HG02642 (cell line): ENCODE measurements around the gene MYO3B.

Source experiments
- ATAC-seq: cut with Tn5 transposase; IDR thresholded peaks from one replicate; pipeline ENCODE4 v1.9.1; 2021; ENCODE audit warnings: mild to moderate bottlenecking; ENCODE audit not compliant: unreplicated experiment, poor library complexity

The MYO3B gene

GRCh38 chr2:170177950-170178781 is at the start of gene MYO3B:
Gene MYO3B, plus strand, starts transcription at chr2:170178147. Its CDS starts 141 bp downstream, at chr2:170178288.
- no peak for ATAC-seq

- peak; percentile 37 for ATAC-seq
Measured at GRCh38 chr2:170139276-170139967, 38.5 kb upstream of the MYO3B start.

GRCh38 chr2:170140561-170140960 is 37.4 kb upstream of the MYO3B start:
- ATAC-seq = no peak

GRCh38 chr2:170141865-170142264 is 36.1 kb upstream of the MYO3B start:
- ATAC-seq = peak; percentile 38

GRCh38 chr2:170142502-170142901 is 35.4 kb upstream of the MYO3B start:
- ATAC-seq = peak; percentile 13

GRCh38 chr2:170143045-170143717 is 34.8 kb upstream of the MYO3B start:
- ATAC-seq = no peak

GRCh38 chr2:170144761-170145160 is 33.2 kb upstream of the MYO3B start:
- no peak for ATAC-seq

- ATAC-seq = no peak
Measured at GRCh38 chr2:170145191-170145590, 32.8 kb upstream of the MYO3B start.

- ATAC-seq = no peak
Measured at GRCh38 chr2:170145675-170146432, 32.1 kb upstream of the MYO3B start.

- no peak for ATAC-seq
Measured at GRCh38 chr2:170146784-170147183, 31.2 kb upstream of the MYO3B start.

GRCh38 chr2:170147576-170147975 is 30.4 kb upstream of the MYO3B start:
- ATAC-seq = no peak

GRCh38 chr2:170148161-170148560 is 29.8 kb upstream of the MYO3B start:
- ATAC-seq = no peak

GRCh38 chr2:170152421-170152820 is 25.5 kb upstream of the MYO3B start:
- ATAC-seq = no peak

- ATAC-seq = no peak
Measured at GRCh38 chr2:170155022-170155722, 22.8 kb upstream of the MYO3B start.

GRCh38 chr2:170155723-170156253 is 22.2 kb upstream of the MYO3B start:
- no peak for ATAC-seq

- ATAC-seq = no peak
Measured at GRCh38 chr2:170156592-170156991, 21.4 kb upstream of the MYO3B start.

GRCh38 chr2:170157025-170157684 is 20.8 kb upstream of the MYO3B start:
- no peak for ATAC-seq

- ATAC-seq = no peak
Measured at GRCh38 chr2:170159060-170159459, 18.9 kb upstream of the MYO3B start.
